CD4-positive, CD25-positive, alpha-beta regulatory T cell (primary cell): ENCODE measurements around the gene NFAT5. TPM values are rescaled to one million over a fixed set of nuclear protein-coding genes. Genes with fewer than 3 reads are reported as not detected.
A peak's percentile ranks its signal among the peaks of the same experiment; 100 is the strongest.

Experiments used
- ATAC-seq, 2 donors: fragments of 150-1000 bp; cut with Tn5 transposase; one replicate each; pipeline ENCODE4 v1.10.0; 2021; ENCODE audit warnings: low read depth in 2 of 2, moderate number of reproducible peaks in 2 of 2, moderate library complexity in 1 of 2
- DNase-seq, 3 donors: peaks; one replicate each; pipeline versions ENCODE4 v3.0.0 to v3.0.0-alpha.2; 2012 to 2022; ENCODE audit warnings: mixed read lengths in 1 of 3
- H3K27ac ChIP-seq: one replicate; pipeline ENCODE4 v1.7.0; 2013; ENCODE audit warnings: mild to moderate bottlenecking, low read length; ENCODE audit not compliant: insufficient read depth, poor library complexity, severe bottlenecking
- H3K27me3 ChIP-seq: one replicate; pipeline ENCODE4 v1.7.0; 2013; ENCODE audit warnings: low read length; ENCODE audit not compliant: control insufficient read depth, insufficient read depth
- H3K36me3 ChIP-seq: one replicate; pipeline ENCODE4 v1.7.0; 2013; ENCODE audit warnings: mild to moderate bottlenecking, low read length, moderate library complexity; ENCODE audit not compliant: control insufficient read depth, insufficient read depth
- H3K4me1 ChIP-seq: 2 replicates; pipeline ENCODE4 v1.7.0; 2013; ENCODE audit warnings: mild to moderate bottlenecking, low read length; ENCODE audit not compliant: insufficient read depth, control insufficient read depth, poor library complexity, severe bottlenecking
- H3K4me3 ChIP-seq: one replicate; pipeline ENCODE4 v1.7.0; 2013; ENCODE audit warnings: low read depth, mild to moderate bottlenecking, low read length, moderate library complexity
- H3K9me3 ChIP-seq, 2 experiments: 1 replicate in 1 of 2; 2 replicates in 1 of 2; pipeline ENCODE4 v1.7.0; 2013; ENCODE audit warnings: low read length in 2 of 2, mild to moderate bottlenecking in 1 of 2, moderate library complexity in 1 of 2; ENCODE audit not compliant: control insufficient read depth in 2 of 2
- H3K27ac Mint-ChIP-seq, 3 donors: one replicate each; pipeline ENCODE4 v1.8.0; 2020 to 2022; ENCODE audit warnings: mild to moderate bottlenecking in 3 of 3, mixed read lengths in 3 of 3, moderate library complexity in 2 of 3
- H3K27me3 Mint-ChIP-seq: one replicate; pipeline ENCODE4 v1.8.0; 2022; ENCODE audit warnings: mild to moderate bottlenecking, mixed read lengths
- H3K36me3 Mint-ChIP-seq: one replicate; pipeline ENCODE4 v1.8.0; 2020; ENCODE audit warnings: mixed read lengths
- H3K4me1 Mint-ChIP-seq, 4 donors: one replicate each; pipeline ENCODE4 v1.8.0; 2020 to 2022; ENCODE audit warnings: mixed read lengths in 4 of 4, mild to moderate bottlenecking in 1 of 4
- H3K4me3 Mint-ChIP-seq, 4 donors: one replicate each; pipeline ENCODE4 v1.8.0; 2020 to 2022; ENCODE audit warnings: mild to moderate bottlenecking in 4 of 4, mixed read lengths in 4 of 4, moderate library complexity in 3 of 4
- H3K9me3 Mint-ChIP-seq, 7 donors: one replicate each; pipeline ENCODE4 v1.8.0; 2020 to 2022; ENCODE audit warnings: mixed read lengths in 7 of 7, mild to moderate bottlenecking in 3 of 7, moderate library complexity in 2 of 7
- polyA plus RNA-seq, 4 donors: library from polyadenylated mRNA; unstranded; fragments of 300-500 nt; fragmentation: Illumina TruSeq; gene quantifications; one replicate each; pipeline ENCODE4 v1.2.3, GENCODE V29; 2021
- total RNA-seq: library from RNA; stranded (reverse); gene quantifications from one replicate; pipeline ENCODE4 v1.2.3, GENCODE V29; 2022

Gene NFAT5
- total and polyA plus RNA-seq, 5 donors from 2014 or later: 7.0 to 57.6 (median 12.0) TPM

DNA sequence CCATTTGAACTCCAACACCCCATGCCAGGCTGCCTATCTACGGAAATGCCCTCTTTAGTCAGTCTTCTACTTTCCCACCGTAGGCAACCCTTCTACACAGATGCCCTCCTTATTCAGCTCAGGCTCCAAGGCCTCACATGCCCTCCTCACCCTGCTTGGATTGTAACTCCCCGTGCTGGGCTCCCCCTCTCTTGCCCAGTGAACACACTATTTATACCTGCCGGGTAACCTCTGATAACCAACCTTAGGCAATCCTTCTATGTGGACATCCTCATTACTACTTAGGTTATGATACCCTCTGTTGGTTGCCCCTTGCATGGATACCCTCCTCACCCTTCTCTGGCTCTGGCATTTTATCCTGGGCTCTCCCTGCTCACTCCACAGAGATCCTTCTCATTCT lies 50.3 kb downstream of the NFAT5 start:
- Histone ChIP-seq H3K4me3 (no peak overlapping the region), H3K36me3 (no peaks in the 10 kb centered on the region), H3K4me1 (peaks cover 18% of the 10 kb centered on the region), H3K9me3 (no peaks in the 10 kb centered on the region), H3K27me3 (no peaks in the 10 kb centered on the region), H3K27ac (no peak overlapping the region)
- no peak for DNase-seq
- peaks cover 48 to 71% (median 61%) of the 10 kb centered on the region in 4 donors for H3K4me1 Mint-ChIP-seq
- peaks cover 7% of the 10 kb centered on the region for H3K36me3 Mint-ChIP-seq
- H3K27ac Mint-ChIP-seq: peak overlapping the region; percentile 16 to 89 (median 81)
- no peaks in the 10 kb centered on the region for H3K27me3 Mint-ChIP-seq
- ATAC-seq: no peak
- H3K4me3 Mint-ChIP-seq: no peak overlapping the region
- no peaks in the 10 kb centered on the region for H3K9me3 Mint-ChIP-seq

GRCh38 chr16:69618307-69618706 lies 52.5 kb downstream of the NFAT5 start:
- H3K36me3 Mint-ChIP-seq: peaks cover 7% of the 10 kb centered on the region
- no peak overlapping the region for H3K4me3 Mint-ChIP-seq
- no peak for DNase-seq
- no peaks in the 10 kb centered on the region for H3K9me3 Mint-ChIP-seq
- Histone ChIP-seq H3K27me3 (no peaks in the 10 kb centered on the region), H3K36me3 (no peaks in the 10 kb centered on the region), H3K4me3 (no peak overlapping the region), H3K27ac (no peak overlapping the region), H3K4me1 (peaks cover 13% of the 10 kb centered on the region), H3K9me3 (no peaks in the 10 kb centered on the region)
- no peak for ATAC-seq
- no peaks in the 10 kb centered on the region for H3K27me3 Mint-ChIP-seq
- no peak overlapping the region for H3K27ac Mint-ChIP-seq
- H3K4me1 Mint-ChIP-seq: peaks cover 39 to 58% (median 55%) of the 10 kb centered on the region in 4 donors

DNA sequence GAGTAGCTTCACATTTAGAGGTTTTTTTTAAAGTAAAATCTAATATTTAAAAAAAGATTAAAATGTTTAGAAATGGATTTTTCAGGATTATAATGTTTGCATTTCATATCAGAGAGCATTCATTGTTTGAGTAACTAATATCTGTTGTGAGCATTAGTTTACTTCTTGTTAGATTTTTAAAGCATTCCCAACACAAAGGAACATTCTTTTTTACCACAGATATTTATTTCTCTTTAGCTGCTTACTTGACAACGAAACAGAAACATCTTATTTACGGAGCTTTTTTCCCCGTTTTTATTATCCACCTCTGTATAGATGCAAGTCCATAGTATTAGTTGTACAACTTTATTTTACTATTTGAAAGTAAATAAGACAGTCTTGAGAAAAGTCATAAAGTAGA lies 53.0 kb downstream of the NFAT5 start:
- no peak overlapping the region for H3K4me3 ChIP-seq
- Mint-ChIP-seq H3K4me3 (no peak overlapping the region), H3K27ac (peak overlapping the region in 1 of 3 donors; percentile 61), H3K9me3 (no peaks in the 10 kb centered on the region), H3K27me3 (no peaks in the 10 kb centered on the region), H3K4me1 (peaks cover 34 to 54% (median 51%) of the 10 kb centered on the region in 4 donors), H3K36me3 (peaks cover 7% of the 10 kb centered on the region)
- no peak overlapping the region for H3K27ac ChIP-seq
- no peaks in the 10 kb centered on the region for H3K27me3 ChIP-seq
- peaks cover 9% of the 10 kb centered on the region for H3K4me1 ChIP-seq
- ATAC-seq (no peak), DNase-seq (no peak)
- no peaks in the 10 kb centered on the region for H3K9me3 ChIP-seq
- H3K36me3 ChIP-seq: no peaks in the 10 kb centered on the region

GRCh38 chr16:69619514-69619913 lies 53.7 kb downstream of the NFAT5 start:
- H3K4me3 Mint-ChIP-seq: no peak overlapping the region
- peaks cover 34 to 47% (median 44%) of the 10 kb centered on the region in 4 donors for H3K4me1 Mint-ChIP-seq
- Histone ChIP-seq H3K4me1 (peaks cover 9% of the 10 kb centered on the region), H3K9me3 (no peaks in the 10 kb centered on the region), H3K36me3 (no peaks in the 10 kb centered on the region), H3K4me3 (no peak overlapping the region), H3K27ac (no peak overlapping the region), H3K27me3 (no peaks in the 10 kb centered on the region)
- peak overlapping the region in 1 of 3 donors; percentile 61 for H3K27ac Mint-ChIP-seq
- DNase-seq: no peak
- ATAC-seq: no peak
- H3K9me3 Mint-ChIP-seq: no peaks in the 10 kb centered on the region
- H3K36me3 Mint-ChIP-seq: peaks cover 7% of the 10 kb centered on the region
- no peaks in the 10 kb centered on the region for H3K27me3 Mint-ChIP-seq

DNA sequence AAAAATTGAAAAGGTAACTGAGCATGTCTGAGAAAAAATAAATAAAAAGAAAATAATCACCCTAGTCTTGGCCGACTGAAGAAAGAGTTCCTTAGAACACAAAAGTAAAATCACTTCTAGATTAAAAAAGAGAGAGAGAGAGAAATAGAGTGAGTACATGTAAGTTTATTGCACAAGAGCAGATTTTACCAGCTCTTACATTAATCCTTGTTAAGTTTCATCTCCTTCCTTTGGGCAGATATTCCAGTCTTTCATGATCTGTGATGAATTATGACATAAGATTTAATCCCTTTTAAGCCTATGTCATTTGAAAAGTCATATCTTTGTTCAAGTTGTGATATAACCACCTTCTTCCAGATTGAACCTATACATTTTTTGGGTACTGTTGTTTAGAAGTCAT lies 54.8 kb downstream of the NFAT5 start:
- no peak for DNase-seq
- Histone ChIP-seq H3K4me3 (no peak overlapping the region), H3K4me1 (peaks cover 9% of the 10 kb centered on the region), H3K27me3 (no peaks in the 10 kb centered on the region), H3K9me3 (no peaks in the 10 kb centered on the region), H3K27ac (no peak overlapping the region), H3K36me3 (no peaks in the 10 kb centered on the region)
- H3K4me1 Mint-ChIP-seq: peaks cover 31 to 46% (median 39%) of the 10 kb centered on the region in 4 donors
- H3K4me3 Mint-ChIP-seq: no peak overlapping the region
- peak overlapping the region in 1 of 3 donors; percentile 87 for H3K27ac Mint-ChIP-seq
- no peaks in the 10 kb centered on the region for H3K9me3 Mint-ChIP-seq
- no peaks in the 10 kb centered on the region for H3K27me3 Mint-ChIP-seq
- ATAC-seq: no peak
- peaks cover 7% of the 10 kb centered on the region for H3K36me3 Mint-ChIP-seq

GRCh38 chr16:69621225-69621624 lies 55.5 kb downstream of the NFAT5 start:
- no peaks in the 10 kb centered on the region for H3K9me3 ChIP-seq
- Mint-ChIP-seq H3K4me3 (no peak overlapping the region), H3K36me3 (peaks cover 6% of the 10 kb centered on the region), H3K27ac (peak overlapping the region in 1 of 3 donors; percentile 39), H3K4me1 (peaks cover 26 to 41% (median 34%) of the 10 kb centered on the region in 4 donors), H3K9me3 (no peaks in the 10 kb centered on the region), H3K27me3 (no peaks in the 10 kb centered on the region)
- ATAC-seq: no peak
- no peak overlapping the region for H3K27ac ChIP-seq
- H3K27me3 ChIP-seq: no peaks in the 10 kb centered on the region
- H3K36me3 ChIP-seq: peaks cover under 1% of the 10 kb centered on the region
- H3K4me1 ChIP-seq: peaks cover 9% of the 10 kb centered on the region
- DNase-seq: no peak
- no peak overlapping the region for H3K4me3 ChIP-seq

DNA sequence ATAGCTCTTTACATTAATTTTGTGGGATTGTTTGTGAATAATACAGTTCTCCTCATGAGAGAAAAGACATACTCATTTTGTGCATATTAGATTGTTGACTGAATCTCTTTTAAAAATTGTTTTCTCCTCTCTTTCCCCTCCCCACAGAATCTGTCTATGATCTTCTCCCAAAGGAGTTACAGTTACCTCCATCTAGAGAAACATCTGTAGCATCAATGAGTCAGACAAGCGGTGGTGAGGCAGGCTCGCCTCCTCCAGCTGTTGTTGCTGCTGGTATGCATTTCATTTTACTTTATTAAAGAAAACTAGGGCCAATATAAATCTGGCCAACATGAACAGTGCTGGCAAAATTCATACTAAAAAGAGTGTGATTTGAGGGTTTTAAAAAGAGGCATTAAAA lies 60.5 kb downstream of the NFAT5 start:
- H3K4me3 ChIP-seq: no peak overlapping the region
- no peaks in the 10 kb centered on the region for H3K4me1 ChIP-seq
- H3K4me1 Mint-ChIP-seq: peaks cover 8 to 19% (median 12%) of the 10 kb centered on the region in 4 donors
- H3K4me3 Mint-ChIP-seq: no peak overlapping the region
- H3K27ac ChIP-seq: no peak overlapping the region
- H3K27me3 ChIP-seq: no peaks in the 10 kb centered on the region
- H3K9me3 ChIP-seq: no peaks in the 10 kb centered on the region
- ATAC-seq (no peak), DNase-seq (no peak)
- H3K36me3 ChIP-seq: peaks cover 32% of the 10 kb centered on the region
- H3K9me3 Mint-ChIP-seq: no peaks in the 10 kb centered on the region
- H3K27me3 Mint-ChIP-seq: no peaks in the 10 kb centered on the region
- peak overlapping the region in 2 of 3 donors; percentile 29 to 66 for H3K27ac Mint-ChIP-seq
- peaks cover 8% of the 10 kb centered on the region for H3K36me3 Mint-ChIP-seq

DNA sequence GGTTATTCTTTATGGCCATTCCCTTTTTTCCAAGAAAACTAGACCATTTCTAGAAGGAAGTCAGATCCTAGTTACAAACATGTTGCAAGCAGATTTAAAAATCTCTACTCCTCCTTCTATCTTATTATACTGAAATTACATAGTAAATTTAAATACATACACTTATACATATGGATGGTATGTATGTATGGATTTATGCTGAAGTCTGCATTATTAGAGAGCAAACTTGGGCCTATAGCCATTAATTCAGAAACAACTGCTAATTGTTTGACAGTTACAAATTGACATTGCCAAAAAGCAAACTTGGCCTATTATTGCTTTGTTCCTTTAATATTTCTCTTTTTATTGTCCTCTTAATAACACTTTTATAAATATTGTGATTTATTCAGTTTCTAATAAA lies 67.1 kb downstream of the NFAT5 start:
- DNase-seq (no peak), ATAC-seq (no peak)
- Mint-ChIP-seq H3K4me1 (peaks cover 0 to 8% (median 6%) of the 10 kb centered on the region in 4 donors), H3K27me3 (no peaks in the 10 kb centered on the region), H3K9me3 (peaks cover 0 to 13% (median 2%) of the 10 kb centered on the region in 7 donors), H3K4me3 (no peak overlapping the region), H3K36me3 (peaks cover 33% of the 10 kb centered on the region), H3K27ac (no peak overlapping the region)
- Histone ChIP-seq H3K27ac (no peak overlapping the region), H3K9me3 (peaks cover 1 to 6% of the 10 kb centered on the region in 2 experiments), H3K4me3 (no peak overlapping the region), H3K36me3 (peaks cover 48% of the 10 kb centered on the region), H3K27me3 (no peaks in the 10 kb centered on the region), H3K4me1 (no peaks in the 10 kb centered on the region)
